NT2/D1 (cell line): ENCODE results near the gene ISOC1.

Source experiments
- DNase-seq: peaks from one replicate; pipeline ENCODE4 v3.0.0-alpha.2; 2011; ENCODE audit warnings: low read depth, low spot score
- H3K27me3 ChIP-seq: 2 replicates; pipeline ENCODE4 v1.6.0; 2011; ENCODE audit warnings: mild to moderate bottlenecking; ENCODE audit not compliant: insufficient read length, insufficient read depth
- H3K36me3 ChIP-seq: 2 replicates; pipeline ENCODE4 v1.6.1; 2011; ENCODE audit warnings: mild to moderate bottlenecking, low read length, mixed read lengths; ENCODE audit not compliant: insufficient read depth, insufficient read length
- H3K4me1 ChIP-seq: 2 replicates; pipeline ENCODE4 v1.5.1; 2011; ENCODE audit not compliant: insufficient read depth, insufficient read length
- H3K4me3 ChIP-seq: 2 replicates; pipeline ENCODE4 v1.5.1; 2011; ENCODE audit warnings: low read depth; ENCODE audit not compliant: insufficient read length
- H3K9ac ChIP-seq: 2 replicates; pipeline ENCODE4 v1.6.0; 2011; ENCODE audit warnings: low read depth; ENCODE audit not compliant: insufficient read length
- H3K9me3 ChIP-seq: 2 replicates; pipeline ENCODE4 v1.5.1; 2011; ENCODE audit warnings: mild to moderate bottlenecking, low read length; ENCODE audit not compliant: insufficient read depth
- SUZ12 ChIP-seq: IDR thresholded peaks from 2 replicates; pipeline ENCODE4 v1.6.1; 2011; ENCODE audit not compliant: insufficient read length, insufficient read depth; ENCODE audit errors: extremely low read depth
- YY1 ChIP-seq: IDR thresholded peaks from 2 replicates; pipeline ENCODE4 v1.6.1; 2011; ENCODE audit not compliant: insufficient read length, insufficient read depth
- ZNF274 ChIP-seq: IDR thresholded peaks from 2 replicates; pipeline ENCODE4 v1.6.1; 2011; ENCODE audit warnings: mild to moderate bottlenecking, low read depth, low read length

Gene ISOC1

DNA sequence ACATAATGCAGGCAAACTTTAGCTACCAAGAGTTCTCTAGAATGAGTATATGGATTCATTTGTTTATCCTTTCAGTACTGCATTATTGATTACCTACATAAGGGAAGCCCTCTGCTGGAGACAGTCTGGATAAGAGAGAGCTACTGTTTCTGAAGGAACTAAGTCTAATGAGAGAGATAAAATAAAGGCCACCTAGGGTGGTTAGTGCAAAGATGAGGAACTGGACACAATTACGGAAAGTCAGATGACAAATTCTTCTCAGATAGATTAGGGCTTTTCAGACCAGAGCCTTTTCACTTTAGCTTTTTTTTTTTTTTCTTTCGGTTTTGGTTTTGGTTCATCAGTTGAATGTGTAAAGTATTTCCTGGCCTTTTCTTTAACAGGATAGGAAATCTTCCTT, 31.3 kb downstream of the ISOC1 start:
- H3K4me1 ChIP-seq: no peaks in the 10 kb centered on the region
- H3K9me3 ChIP-seq: no peaks in the 10 kb centered on the region
- DNase-seq: no peak
- TF ChIP-seq YY1: no peak
- no peak for TF ChIP-seq SUZ12
- no peak for TF ChIP-seq ZNF274
- no peaks in the 10 kb centered on the region for H3K27me3 ChIP-seq
- H3K36me3 ChIP-seq: no peaks in the 10 kb centered on the region
- H3K9ac ChIP-seq: no peak overlapping the region
- no peak overlapping the region for H3K4me3 ChIP-seq

DNA sequence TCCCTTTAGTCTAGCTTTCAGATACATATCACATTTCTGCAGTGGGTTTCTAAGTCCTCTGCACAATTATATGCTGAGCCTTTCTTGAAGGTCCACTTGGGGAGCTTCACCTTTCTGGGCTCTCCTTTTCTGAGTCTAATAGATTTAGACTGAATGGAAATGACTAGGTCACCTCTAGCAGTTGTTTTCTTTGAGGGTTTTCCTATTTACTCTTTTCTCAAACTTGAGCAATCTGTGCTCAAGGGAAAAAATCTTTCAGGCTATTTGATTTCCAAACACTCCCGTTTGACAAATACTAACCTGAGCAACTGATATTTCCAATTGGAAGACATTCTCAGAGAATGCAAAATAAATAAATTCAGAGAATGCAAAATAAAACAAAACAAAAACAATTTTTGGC, 39.0 kb downstream of the ISOC1 start:
- Histone ChIP-seq H3K27me3 (no peaks in the 10 kb centered on the region), H3K36me3 (no peaks in the 10 kb centered on the region), H3K4me1 (no peaks in the 10 kb centered on the region), H3K9ac (no peak overlapping the region), H3K4me3 (no peak overlapping the region), H3K9me3 (no peaks in the 10 kb centered on the region)
- DNase-seq: no peak
- no peak for TF ChIP-seq ZNF274
- TF ChIP-seq YY1: no peak
- TF ChIP-seq SUZ12: no peak

DNA sequence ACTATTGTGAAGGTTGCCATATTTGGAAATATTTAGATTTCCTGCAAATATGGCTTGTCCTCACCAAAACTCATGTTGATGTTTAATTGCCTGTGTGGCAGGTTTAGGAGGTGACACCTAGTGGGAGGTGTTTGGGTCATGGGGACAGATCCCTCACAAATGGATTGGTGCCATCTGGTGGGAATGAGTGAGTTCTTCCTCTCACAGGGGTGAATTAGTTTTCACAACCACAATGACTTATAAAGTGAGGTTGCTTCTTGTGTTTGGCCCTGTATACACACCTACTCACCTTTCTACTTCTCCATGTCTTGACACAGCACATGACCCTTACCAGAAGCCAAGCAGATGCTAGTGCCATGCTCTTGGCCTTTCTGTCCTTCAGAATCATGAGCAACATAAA, 41.1 kb downstream of the ISOC1 start:
- peak; percentile 8 for DNase-seq
- no peaks in the 10 kb centered on the region for H3K4me1 ChIP-seq
- H3K36me3 ChIP-seq: no peaks in the 10 kb centered on the region
- H3K4me3 ChIP-seq: no peak overlapping the region
- H3K9ac ChIP-seq: no peak overlapping the region
- H3K27me3 ChIP-seq: no peaks in the 10 kb centered on the region
- TF ChIP-seq YY1: no peak
- no peak for TF ChIP-seq ZNF274
- TF ChIP-seq SUZ12: no peak
- H3K9me3 ChIP-seq: no peaks in the 10 kb centered on the region

DNA sequence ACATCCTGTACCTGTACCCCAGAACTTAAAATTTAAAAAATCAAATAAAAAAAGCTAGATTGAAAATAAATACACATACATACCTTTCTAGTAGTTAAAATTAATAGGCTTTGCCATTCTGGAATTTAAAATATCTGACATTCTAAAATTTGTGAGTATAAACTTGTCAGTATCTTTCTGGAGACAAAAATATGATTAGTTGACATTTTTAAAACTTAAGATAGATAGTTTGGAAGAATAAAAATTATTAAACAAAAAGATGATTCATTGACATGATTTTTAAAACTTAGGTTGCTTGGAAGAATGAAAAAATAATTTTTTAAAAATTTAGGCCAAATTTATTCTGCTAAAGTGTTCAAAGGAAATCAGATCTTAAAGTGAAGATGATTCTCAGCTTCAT, 43.1 kb downstream of the ISOC1 start:
- H3K27me3 ChIP-seq: no peaks in the 10 kb centered on the region
- H3K4me1 ChIP-seq: no peaks in the 10 kb centered on the region
- no peak overlapping the region for H3K4me3 ChIP-seq
- no peak overlapping the region for H3K9ac ChIP-seq
- H3K9me3 ChIP-seq: no peaks in the 10 kb centered on the region
- no peaks in the 10 kb centered on the region for H3K36me3 ChIP-seq
- DNase-seq: no peak
- no peak for TF ChIP-seq ZNF274
- TF ChIP-seq YY1: no peak
- no peak for TF ChIP-seq SUZ12

DNA sequence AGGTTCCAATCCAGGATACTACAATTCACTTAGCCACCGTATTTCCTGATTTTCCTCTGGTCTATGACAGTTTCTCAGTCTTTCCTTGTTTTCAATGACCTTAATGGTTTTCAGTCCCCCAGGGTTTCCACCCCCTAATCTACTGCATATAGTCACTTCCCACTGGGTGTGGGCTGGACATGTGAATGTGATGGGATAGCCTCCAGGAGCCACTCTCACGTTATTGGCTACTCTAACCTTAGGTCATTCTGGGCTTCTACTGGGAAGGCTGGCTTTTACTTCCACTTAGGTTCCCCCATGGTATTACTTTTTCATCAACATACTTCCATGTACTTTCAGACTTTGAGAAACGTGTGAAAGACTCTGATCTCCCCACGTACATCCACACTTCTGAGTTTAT, 46.5 kb downstream of the ISOC1 start:
- no peaks in the 10 kb centered on the region for H3K36me3 ChIP-seq
- TF ChIP-seq ZNF274 (no peak), YY1 (no peak), SUZ12 (no peak)
- H3K9ac ChIP-seq: no peak overlapping the region
- no peaks in the 10 kb centered on the region for H3K27me3 ChIP-seq
- H3K9me3 ChIP-seq: no peaks in the 10 kb centered on the region
- no peaks in the 10 kb centered on the region for H3K4me1 ChIP-seq
- DNase-seq: no peak
- no peak overlapping the region for H3K4me3 ChIP-seq

DNA sequence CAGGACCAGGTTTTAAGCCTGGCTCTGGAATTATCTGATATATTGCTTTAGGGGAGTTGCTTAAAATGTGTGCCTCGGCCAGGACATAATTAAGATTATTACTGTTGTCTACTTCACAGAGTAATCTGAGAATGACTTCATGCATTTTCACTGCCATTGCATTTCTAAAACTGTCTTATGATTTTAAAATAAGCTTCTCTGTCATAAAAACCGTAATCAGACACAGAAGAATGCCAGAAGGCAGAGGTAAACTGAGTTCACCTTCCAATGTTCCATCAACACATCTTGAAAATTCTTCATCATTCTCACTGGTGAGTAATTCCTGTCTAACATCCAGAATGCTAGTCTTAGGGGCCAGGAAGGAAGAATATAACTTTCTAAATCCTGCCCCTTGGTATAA, 47.1 kb downstream of the ISOC1 start:
- Histone ChIP-seq H3K27me3 (no peaks in the 10 kb centered on the region), H3K4me3 (no peak overlapping the region), H3K36me3 (no peaks in the 10 kb centered on the region), H3K9me3 (no peaks in the 10 kb centered on the region), H3K4me1 (no peaks in the 10 kb centered on the region), H3K9ac (no peak overlapping the region)
- no peak for TF ChIP-seq YY1
- TF ChIP-seq ZNF274: no peak
- DNase-seq: no peak

DNA sequence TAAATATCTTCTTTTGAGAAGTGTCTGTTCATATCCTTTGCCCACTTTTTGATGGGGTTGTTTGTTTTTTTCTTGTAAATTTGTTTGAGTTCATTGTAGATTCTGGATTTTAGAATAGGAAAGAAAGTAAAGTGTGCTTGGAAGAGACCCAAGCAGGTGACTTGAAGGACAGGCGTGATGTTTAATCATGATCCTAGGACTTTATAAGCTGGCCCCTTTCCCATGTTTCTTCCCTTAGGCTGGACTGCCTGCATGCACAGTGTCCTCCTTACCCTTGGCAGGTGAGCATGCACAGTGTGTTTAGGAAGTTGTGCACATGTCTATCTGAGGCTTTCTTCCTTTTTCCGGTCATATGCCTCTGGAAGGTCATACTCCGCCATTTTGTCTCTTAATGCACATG, 61.3 kb downstream of the ISOC1 start:
- Histone ChIP-seq H3K4me1 (no peaks in the 10 kb centered on the region), H3K4me3 (no peak overlapping the region), H3K36me3 (no peaks in the 10 kb centered on the region), H3K9me3 (no peaks in the 10 kb centered on the region), H3K9ac (no peak overlapping the region), H3K27me3 (no peaks in the 10 kb centered on the region)
- DNase-seq: no peak
- TF ChIP-seq SUZ12 (no peak), ZNF274 (no peak), YY1 (no peak)

DNA sequence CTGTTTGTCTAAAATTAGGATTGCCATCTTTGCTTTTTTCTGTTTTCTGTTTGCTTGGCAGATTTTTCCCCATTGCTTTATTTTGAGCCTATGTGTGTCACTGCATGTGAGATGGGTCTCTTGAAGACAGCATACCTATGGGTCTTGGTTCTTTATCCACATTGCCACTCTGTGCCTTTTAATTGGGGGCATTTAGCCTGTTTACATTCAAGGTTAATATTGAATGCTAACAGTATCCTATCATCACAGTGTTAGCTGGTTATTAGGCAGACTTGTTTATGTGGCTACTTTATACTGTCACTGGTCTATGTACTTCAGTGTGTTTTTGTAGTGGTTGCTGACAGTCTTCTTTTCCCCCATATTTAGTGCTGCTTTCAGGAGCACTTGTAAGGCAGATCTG, 67.3 kb downstream of the ISOC1 start:
- TF ChIP-seq YY1 (no peak), ZNF274 (no peak)
- H3K36me3 ChIP-seq: no peaks in the 10 kb centered on the region
- H3K9ac ChIP-seq: no peak overlapping the region
- H3K9me3 ChIP-seq: no peaks in the 10 kb centered on the region
- H3K27me3 ChIP-seq: no peaks in the 10 kb centered on the region
- no peak for DNase-seq
- H3K4me3 ChIP-seq: no peak overlapping the region
- no peaks in the 10 kb centered on the region for H3K4me1 ChIP-seq
